Muscle layer of colon (tissue), 2 donors: ENCODE data around the gene SESN2.

Experiments
- H3K27ac ChIP-seq: one replicate; pipeline ENCODE4 v1.7.0; 2013; ENCODE audit warnings: low read depth, mild to moderate bottlenecking, low read length, moderate library complexity
- H3K27me3 ChIP-seq, 2 donors: one replicate each; pipeline ENCODE4 v1.7.0; 2013; ENCODE audit warnings: low read length in 2 of 2, mild to moderate bottlenecking in 2 of 2; ENCODE audit not compliant: insufficient read depth in 2 of 2, control insufficient read depth in 1 of 2
- H3K36me3 ChIP-seq: one replicate; pipeline ENCODE4 v1.7.0; 2013; ENCODE audit warnings: mild to moderate bottlenecking, low read length; ENCODE audit not compliant: insufficient read depth
- H3K4me1 ChIP-seq: one replicate; pipeline ENCODE4 v1.7.0; 2013; ENCODE audit warnings: mild to moderate bottlenecking, low read length; ENCODE audit not compliant: insufficient read depth
- H3K4me3 ChIP-seq, 2 donors: one replicate each; pipeline ENCODE4 v1.7.0; 2013; ENCODE audit warnings: low read length in 2 of 2, low read depth in 1 of 2, mild to moderate bottlenecking in 1 of 2, moderate library complexity in 1 of 2
- H3K9ac ChIP-seq: one replicate; pipeline ENCODE4 v1.7.0; 2013; ENCODE audit warnings: low read length
- H3K9me3 ChIP-seq: one replicate; pipeline ENCODE4 v1.7.0; 2013; ENCODE audit warnings: mild to moderate bottlenecking, low read length
- donor health status: abdominal sarcoma.
- donor health status: Adenocarcinoma of cecum.

The SESN2 gene

DNA sequence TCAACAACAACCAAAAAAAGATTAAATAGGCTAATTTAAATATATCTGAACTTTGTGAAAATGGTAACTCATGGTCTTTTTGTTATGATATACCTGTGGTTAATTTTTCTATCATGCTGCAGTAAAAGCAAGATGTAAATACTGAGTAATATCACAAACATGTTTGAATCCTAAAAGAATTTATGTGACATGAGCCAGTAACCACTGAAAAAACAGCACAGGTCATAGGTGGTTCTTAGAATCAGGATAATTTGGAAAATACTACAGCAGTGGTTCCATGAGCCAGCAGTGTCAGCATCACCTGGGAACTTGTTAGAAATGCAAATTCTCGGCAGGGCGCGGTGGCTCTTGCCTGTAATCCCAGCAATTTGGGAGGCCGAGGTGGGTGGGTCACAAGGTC, 19.3 kb upstream of the SESN2 start:
- H3K4me3 ChIP-seq = no peak overlapping the region
- H3K4me1 ChIP-seq = peaks cover 10% of the 10 kb centered on the region
- no peaks in the 10 kb centered on the region for H3K36me3 ChIP-seq
- H3K9ac ChIP-seq = no peak overlapping the region
- H3K27me3 ChIP-seq = no peaks in the 10 kb centered on the region
- no peak overlapping the region for H3K27ac ChIP-seq
- H3K9me3 ChIP-seq = no peaks in the 10 kb centered on the region

DNA sequence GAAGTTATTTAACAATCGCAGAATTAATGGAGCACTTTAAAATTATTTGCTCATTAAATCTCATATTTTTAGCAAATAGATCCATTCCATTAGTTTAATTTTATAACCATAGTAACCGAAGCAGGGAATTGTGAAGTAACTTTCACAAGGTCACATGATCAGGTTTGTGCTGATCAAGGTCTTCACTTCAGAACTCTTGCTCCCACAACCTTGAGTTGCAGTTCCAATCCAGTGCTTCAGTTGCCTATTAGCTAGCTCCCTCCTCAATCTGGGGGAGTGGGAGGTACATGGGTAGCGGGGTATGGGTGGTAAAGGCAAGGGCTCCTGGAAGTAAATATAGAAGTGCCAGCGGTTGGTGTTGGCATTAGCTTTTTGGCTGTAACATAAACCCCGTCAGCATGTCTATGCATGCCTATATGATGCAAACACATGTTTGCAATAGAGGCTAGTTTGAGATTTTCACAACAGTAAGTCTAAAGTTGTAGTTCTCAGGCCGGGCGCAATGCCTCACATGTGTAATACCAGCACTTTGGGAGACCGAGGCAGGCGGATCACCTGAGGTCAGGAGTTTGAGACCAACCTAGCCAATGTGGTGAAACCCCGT, 17.6 kb upstream of the SESN2 start:
- Histone ChIP-seq H3K27ac (no peak overlapping the region), H3K36me3 (no peaks in the 10 kb centered on the region), H3K9ac (no peak overlapping the region), H3K27me3 (no peaks in the 10 kb centered on the region), H3K4me3 (no peak overlapping the region), H3K4me1 (peaks cover 8% of the 10 kb centered on the region), H3K9me3 (no peaks in the 10 kb centered on the region)

GRCh38 chr1:28243685-28244311, 15.5 kb upstream of the SESN2 start:
- H3K36me3 ChIP-seq = no peaks in the 10 kb centered on the region
- H3K4me1 ChIP-seq = peaks cover 15% of the 10 kb centered on the region
- H3K27me3 ChIP-seq = no peaks in the 10 kb centered on the region
- no peak overlapping the region for H3K4me3 ChIP-seq
- H3K9me3 ChIP-seq = no peaks in the 10 kb centered on the region
- H3K27ac ChIP-seq = no peak overlapping the region
- H3K9ac ChIP-seq = no peak overlapping the region

GRCh38 chr1:28244549-28245251, 14.6 kb upstream of the SESN2 start:
- H3K9ac ChIP-seq = no peak overlapping the region
- no peak overlapping the region for H3K27ac ChIP-seq
- H3K9me3 ChIP-seq = no peaks in the 10 kb centered on the region
- H3K4me3 ChIP-seq = no peak overlapping the region
- H3K4me1 ChIP-seq = peaks cover 24% of the 10 kb centered on the region
- no peaks in the 10 kb centered on the region for H3K27me3 ChIP-seq
- no peaks in the 10 kb centered on the region for H3K36me3 ChIP-seq

DNA sequence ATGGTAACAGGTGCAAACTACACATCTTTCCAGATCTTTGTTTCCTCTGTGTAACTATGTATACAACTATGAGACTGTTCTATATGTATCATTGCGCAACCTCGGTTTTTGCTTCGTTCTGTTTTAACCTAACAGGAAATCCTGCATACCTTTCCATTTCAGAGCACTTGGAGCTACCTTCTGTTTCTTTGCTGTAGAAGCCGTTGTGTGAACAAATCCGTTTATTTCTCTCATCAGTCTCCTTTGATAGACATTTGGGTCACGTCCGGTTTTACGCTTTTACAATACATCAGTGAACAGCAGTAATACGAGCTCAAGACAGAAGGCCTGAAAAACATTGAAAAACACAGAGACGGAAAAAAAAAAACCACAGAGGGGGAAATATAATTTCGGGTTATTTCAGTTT, 12.9 kb upstream of the SESN2 start:
- Histone ChIP-seq H3K36me3 (no peaks in the 10 kb centered on the region), H3K9me3 (no peaks in the 10 kb centered on the region), H3K27ac (peak overlapping the region; percentile 90), H3K4me1 (peaks cover 25% of the 10 kb centered on the region), H3K9ac (no peak overlapping the region), H3K27me3 (no peaks in the 10 kb centered on the region), H3K4me3 (peak overlapping the region; percentile 60 to 66)

DNA sequence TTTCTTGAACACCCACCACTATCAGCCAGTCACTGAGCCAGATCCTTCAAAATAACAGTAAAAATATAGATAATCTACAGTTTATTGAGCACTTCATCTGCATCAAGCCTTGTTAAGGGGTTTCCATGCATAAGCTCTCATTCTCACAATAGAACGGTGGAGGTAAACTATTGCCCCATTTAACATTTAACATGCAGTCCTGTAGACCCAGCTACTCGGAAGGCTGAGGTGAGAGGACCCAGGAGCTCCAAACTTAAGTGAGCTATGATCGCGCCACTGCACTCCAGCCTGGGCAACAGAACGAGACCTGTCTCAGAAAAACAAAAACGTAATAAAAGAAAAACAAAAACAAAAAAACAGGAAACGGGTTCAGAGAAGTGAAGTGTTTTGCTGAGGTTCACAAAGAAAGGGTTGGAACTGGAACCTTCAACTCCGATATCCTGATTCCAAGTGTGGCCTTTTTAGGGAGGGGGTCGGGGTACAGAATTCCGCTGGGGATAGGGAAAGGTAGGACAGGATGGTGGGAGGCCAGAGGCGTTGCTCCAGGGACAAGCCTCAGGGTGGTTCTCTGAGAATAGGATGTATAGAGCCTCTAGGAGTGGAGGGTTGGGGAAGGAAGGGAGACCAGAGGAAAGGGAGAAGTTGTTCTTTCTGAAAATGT, 11.6 kb upstream of the SESN2 start:
- Histone ChIP-seq H3K4me3 (peak overlapping the region; percentile 2 to 39), H3K9ac (peak overlapping the region; percentile 10), H3K9me3 (no peaks in the 10 kb centered on the region), H3K27me3 (no peaks in the 10 kb centered on the region), H3K4me1 (peaks cover 25% of the 10 kb centered on the region), H3K36me3 (no peaks in the 10 kb centered on the region), H3K27ac (peak overlapping the region; percentile 86)

DNA sequence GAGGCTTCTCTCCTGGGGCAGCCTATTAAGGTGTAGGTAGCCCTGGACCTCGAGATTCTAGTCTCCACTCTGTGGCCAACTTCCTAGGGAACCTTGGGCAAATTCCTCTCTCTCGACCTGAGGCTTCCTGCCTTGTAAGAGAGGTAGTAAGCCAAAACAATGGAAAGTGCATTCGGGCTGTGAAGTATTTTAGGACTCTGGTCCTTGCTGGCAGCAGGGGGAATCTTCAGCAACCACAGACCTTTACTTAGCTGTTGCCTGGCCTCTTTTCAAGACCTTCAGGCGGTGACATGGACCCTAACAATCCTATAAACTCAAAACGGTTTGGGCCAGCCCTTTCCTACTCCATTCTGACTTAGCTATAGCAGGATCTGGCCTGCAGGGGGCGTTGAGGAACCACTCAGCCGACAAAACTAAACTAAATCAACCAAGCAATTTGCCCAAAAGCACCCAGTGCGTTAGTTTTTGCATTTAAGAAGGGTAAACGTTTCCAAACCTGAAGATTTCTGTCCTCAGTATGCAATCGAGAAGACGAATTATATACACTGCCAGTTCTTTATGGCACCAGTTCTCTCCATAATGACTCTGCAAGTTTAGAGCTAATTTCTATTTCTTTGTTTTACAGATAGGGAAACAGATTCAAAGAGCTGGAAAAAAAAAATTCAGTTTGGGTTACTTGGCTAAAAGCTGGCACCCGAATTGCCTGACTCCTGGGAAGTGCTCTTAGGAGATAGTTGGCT, 10.9 kb upstream of the SESN2 start:
- peak overlapping the region; percentile 10 for H3K9ac ChIP-seq
- H3K27me3 ChIP-seq = no peaks in the 10 kb centered on the region
- H3K4me3 ChIP-seq = peak overlapping the region in 1 of 2 donors; percentile 23
- peaks cover 25% of the 10 kb centered on the region for H3K4me1 ChIP-seq
- H3K27ac ChIP-seq = peak overlapping the region; percentile 86
- no peaks in the 10 kb centered on the region for H3K36me3 ChIP-seq
- H3K9me3 ChIP-seq = no peaks in the 10 kb centered on the region

- H3K9ac ChIP-seq = peak overlapping the region; percentile 10
- H3K9me3 ChIP-seq = no peaks in the 10 kb centered on the region
- H3K27me3 ChIP-seq = no peaks in the 10 kb centered on the region
- H3K36me3 ChIP-seq = no peaks in the 10 kb centered on the region
- H3K4me3 ChIP-seq = peak overlapping the region in 1 of 2 donors; percentile 23
- peaks cover 25% of the 10 kb centered on the region for H3K4me1 ChIP-seq
- peak overlapping the region; percentile 38 for H3K27ac ChIP-seq
These were observed 10.1 kb upstream of the SESN2 start for GRCh38 chr1:28249013-28249865.

- H3K36me3 ChIP-seq = no peaks in the 10 kb centered on the region
- H3K9me3 ChIP-seq = no peaks in the 10 kb centered on the region
- H3K4me1 ChIP-seq = peaks cover 25% of the 10 kb centered on the region
- H3K27ac ChIP-seq = no peak overlapping the region
- no peak overlapping the region for H3K9ac ChIP-seq
- H3K4me3 ChIP-seq = no peak overlapping the region
- no peaks in the 10 kb centered on the region for H3K27me3 ChIP-seq
These were observed 9.4 kb upstream of the SESN2 start for GRCh38 chr1:28249866-28250295.

- H3K4me1 ChIP-seq = peaks cover 14% of the 10 kb centered on the region
- H3K4me3 ChIP-seq = no peak overlapping the region
- H3K9me3 ChIP-seq = no peaks in the 10 kb centered on the region
- no peak overlapping the region for H3K27ac ChIP-seq
- H3K9ac ChIP-seq = no peak overlapping the region
- no peaks in the 10 kb centered on the region for H3K27me3 ChIP-seq
- H3K36me3 ChIP-seq = no peaks in the 10 kb centered on the region
These were observed 3.0 kb upstream of the SESN2 start for GRCh38 chr1:28256197-28256827.
